GM10266 (cell line): ENCODE results near the gene OR6J1.
"Not testable (repeated sequence)": the region's sequence is repeated elsewhere in the genome, so short reads cannot be mapped to it uniquely, and the experiment has no call there.

Experiments
- DNase-seq: peaks from one replicate; pipeline ENCODE4 v3.0.0; 2012; ENCODE audit errors: extremely low spot score
- CTCF ChIP-seq: IDR thresholded peaks from 2 replicates; pipeline ENCODE4 v1.5.1; 2012; ENCODE audit warnings: mild to moderate bottlenecking, low read depth; ENCODE audit not compliant: control insufficient read depth, insufficient read depth; ENCODE audit errors: missing control alignments

OR6J1 gene

DNA sequence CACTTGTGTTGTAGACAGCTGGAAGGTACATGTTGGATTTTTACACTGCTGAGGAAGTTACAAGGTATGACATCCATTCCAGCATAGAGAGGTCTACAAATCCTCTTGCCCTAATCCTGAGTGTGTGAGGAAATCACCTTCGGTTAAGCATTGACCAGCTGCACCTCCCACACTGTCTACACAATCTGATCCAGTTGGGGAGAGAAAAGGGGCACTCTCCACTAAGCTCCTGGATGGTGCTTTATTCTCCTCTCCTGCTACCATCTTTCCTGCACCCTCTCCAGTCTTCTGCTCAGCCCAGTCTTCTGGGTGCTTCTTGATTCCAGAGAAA is at the start of gene OR6J1:
Gene OR6J1, minus strand, starts transcription at position 48 of the 331 bp plus-strand sequence. CDS start 9,541 bp downstream, outside the sequence.
- DNase-seq, result no peak
- no peak for TF ChIP-seq CTCF

- TF ChIP-seq CTCF, result no peak
- no peak for DNase-seq
Measured at GRCh38 chr14:22692194-22692593, 48.0 kb upstream of the OR6J1 start.

DNA sequence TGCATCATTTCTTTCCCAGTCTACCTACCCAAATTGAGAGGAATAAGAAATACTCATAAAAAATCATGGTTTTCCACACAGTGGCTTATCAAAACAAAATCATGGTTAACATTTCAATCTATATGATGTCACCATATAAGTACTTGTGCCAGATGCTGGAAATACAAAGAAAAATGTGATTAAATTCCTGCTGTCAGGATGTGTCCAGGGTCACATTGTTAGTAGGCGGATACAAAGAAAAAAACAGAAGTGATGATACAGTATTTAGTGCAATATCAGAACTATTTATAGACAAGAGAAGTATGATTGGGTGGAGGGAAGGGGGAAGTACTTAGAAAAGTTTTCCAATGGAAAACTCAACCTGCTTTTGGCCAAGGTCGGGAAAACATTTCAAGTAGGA is 47.0 kb upstream of the OR6J1 start:
- TF ChIP-seq CTCF, result no peak

DNA sequence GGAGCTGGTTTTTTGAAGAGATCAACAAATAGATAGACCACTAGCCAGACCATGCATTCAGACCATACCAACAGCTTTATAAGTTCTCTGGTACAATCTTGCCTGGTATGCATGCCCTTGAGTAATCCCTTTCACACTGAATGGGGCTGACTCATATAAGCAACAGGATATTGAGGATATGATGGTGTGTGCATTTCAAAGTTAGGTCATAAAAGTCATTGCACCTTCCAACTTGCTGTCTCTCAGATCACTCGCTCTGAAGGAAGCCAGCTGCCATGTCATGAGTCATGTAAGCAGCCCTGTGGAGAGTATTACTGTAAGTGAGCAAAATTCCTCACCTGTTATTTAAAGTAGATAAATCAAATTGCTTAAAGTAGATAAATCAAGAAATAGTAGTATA is 45.0 kb upstream of the OR6J1 start:
- no peak for TF ChIP-seq CTCF
- DNase-seq, result no peak

More for the DNA sequence above, 47.0 kb upstream of the OR6J1 start:
- DNase-seq, result no peak

DNA sequence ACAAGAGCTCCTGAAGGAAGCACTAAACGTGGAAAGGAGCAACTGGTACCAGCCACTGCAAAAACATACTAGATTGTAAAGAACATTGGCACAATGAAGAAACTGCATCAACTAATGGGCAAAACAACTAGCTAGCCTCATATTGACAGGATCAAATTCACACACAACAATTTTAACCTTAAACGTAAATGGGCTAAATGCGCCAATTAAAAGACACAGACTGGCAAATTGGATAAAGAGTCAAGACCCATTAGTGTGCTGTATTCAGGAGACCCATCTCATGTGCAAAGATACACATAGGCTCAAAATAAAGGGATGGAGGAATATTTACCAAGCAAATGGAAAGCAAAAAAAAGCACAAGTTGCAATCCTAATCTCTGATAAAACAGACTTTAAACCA is 43.8 kb upstream of the OR6J1 start:
- not testable (repeated sequence) for DNase-seq

- not testable (repeated sequence) for DNase-seq
Measured at GRCh38 chr14:22686176-22686611, 42.0 kb upstream of the OR6J1 start.

GRCh38 chr14:22685467-22685866 is 41.3 kb upstream of the OR6J1 start:
- TF ChIP-seq CTCF, result no peak
- no peak for DNase-seq

DNA sequence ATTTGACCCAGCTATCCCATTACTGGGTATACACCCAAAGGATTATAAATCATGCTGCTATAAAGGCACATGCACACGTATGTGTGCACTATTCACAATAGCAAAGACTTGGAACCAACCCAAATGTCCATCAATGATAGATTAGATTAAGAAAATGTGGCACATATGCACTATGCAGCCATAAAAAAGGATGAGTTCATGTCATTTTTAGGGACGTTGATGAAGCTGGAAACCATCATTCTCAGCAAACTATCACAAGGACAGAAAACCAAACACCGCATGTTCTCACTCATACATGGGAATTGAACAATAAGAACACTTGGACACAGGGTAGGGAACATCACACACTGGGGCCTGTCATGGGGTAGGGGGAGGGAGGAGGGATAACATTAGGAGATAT is 39.3 kb upstream of the OR6J1 start:
- not testable (repeated sequence) for DNase-seq

DNA sequence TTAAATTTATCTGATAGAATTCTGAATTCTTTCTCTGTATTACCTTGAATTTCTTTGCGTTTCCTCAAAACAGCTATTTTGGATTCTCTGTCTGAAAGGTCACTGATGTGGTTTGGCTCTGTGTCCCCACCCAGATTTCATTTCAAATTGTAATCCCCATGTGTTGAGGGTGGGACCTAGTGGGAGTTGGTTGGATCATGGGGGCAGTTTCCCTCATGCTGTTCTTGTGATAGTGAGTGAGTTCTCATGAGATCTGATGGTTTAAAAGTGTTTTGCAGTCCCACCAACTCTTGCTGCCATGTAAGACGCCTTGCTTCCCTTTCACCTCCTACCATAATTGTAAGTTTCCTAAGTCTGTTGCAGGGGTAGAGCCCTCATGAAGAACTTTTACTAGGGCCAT is 34.1 kb upstream of the OR6J1 start:
- no peak for DNase-seq
- no peak for TF ChIP-seq CTCF

GRCh38 chr14:22677551-22677950 is 33.4 kb upstream of the OR6J1 start:
- not testable (repeated sequence) for DNase-seq
